ENCODE results near the gene KRCC1. TPM values are rescaled to one million over a fixed set of nuclear protein-coding genes. Genes with fewer than 3 reads are reported as not detected.

The KRCC1 gene
- total and polyA plus RNA-seq, 9 of the 15 experiments (the other 6 are each of a cell fraction or from before 2014, with no cell fraction given) = 1.9 to 6.0 (median 2.2) TPM

- TF ChIP-seq ZBTB40 (IDR thresholded peaks at IDR 0.05) (peak; percentile 27; the same call in 1 of the 2 replicates), ZBTB40 (CRISPR knock-in tag; IDR thresholded peaks at IDR 0.05) (no peak), E2F8 (IDR thresholded peaks at IDR 0.05; ENCODE audit: low read depth, partially characterized antibody) (no peak), ZNF274 (IDR thresholded peaks at IDR 0.05; ENCODE audit: borderline replicate concordance, low read depth, low read length) (no peak), SMARCA5 (IDR thresholded peaks at IDR 0.05) (no peak), ELK1 (CRISPR knock-in tag; IDR thresholded peaks at IDR 0.05) (no peak), MBD1 (CRISPR knock-in tag; IDR thresholded peaks at IDR 0.05) (no peak), MEIS2 (IDR thresholded peaks at IDR 0.05; ENCODE audit: partially characterized antibody) (peak; percentile 65), MCM2 (IDR thresholded peaks at IDR 0.05; ENCODE audit: low read depth) (no peak)
Measured at GRCh38 chr2:88055371-88056128, at the start of gene KRCC1 (continued).
